Ishikawa (cell line): ENCODE data around the gene CREB3L2.

Experiments used
- CEBPB ChIP-seq: IDR thresholded peaks from 2 replicates; pipeline ENCODE4 v1.6.1; 2012
- CREB1 ChIP-seq: IDR thresholded peaks from 2 replicates; pipeline ENCODE4 v1.6.1; 2012; ENCODE audit warnings: low read depth
- EGR1 ChIP-seq: IDR thresholded peaks from 2 replicates; pipeline ENCODE4 v1.6.1; 2012
- EP300 ChIP-seq: IDR thresholded peaks from 2 replicates; pipeline ENCODE4 v1.6.1; 2012; ENCODE audit warnings: borderline replicate concordance
- FOXM1 ChIP-seq: IDR thresholded peaks from 2 replicates; pipeline ENCODE4 v1.6.1; 2012; ENCODE audit warnings: low read depth, borderline replicate concordance
- MAX ChIP-seq: IDR thresholded peaks from 2 replicates; pipeline ENCODE4 v1.6.1; 2012
- NFIC ChIP-seq: IDR thresholded peaks from 2 replicates; pipeline ENCODE4 v1.6.1; 2012
- RAD21 ChIP-seq: IDR thresholded peaks from 2 replicates; pipeline ENCODE4 v1.6.1; 2012; ENCODE audit warnings: low read depth
- TAF1 ChIP-seq: IDR thresholded peaks from 2 replicates; pipeline ENCODE4 v1.6.1; 2012; ENCODE audit warnings: low read depth, mild to moderate bottlenecking
- TCF12 ChIP-seq: IDR thresholded peaks from 2 replicates; pipeline ENCODE4 v1.6.1; 2012; ENCODE audit warnings: low read depth
- TEAD4 ChIP-seq: IDR thresholded peaks from 2 replicates; pipeline ENCODE4 v1.6.1; 2012
- YY1 ChIP-seq: IDR thresholded peaks from 2 replicates; pipeline ENCODE4 v1.6.1; 2012; ENCODE audit warnings: low read depth
- ZBTB7A ChIP-seq: IDR thresholded peaks from 2 replicates; pipeline ENCODE4 v1.6.1; 2012; ENCODE audit warnings: low read depth
- TF ChIP-seq, protein P1 (sequence below): IDR thresholded peaks from 2 replicates; pipeline ENCODE4 v1.6.1; 2012; ENCODE audit warnings: low read depth, mild to moderate bottlenecking
- TF ChIP-seq, protein P2 (sequence below): IDR thresholded peaks from 2 replicates; pipeline ENCODE4 v1.6.1; 2012

CREB3L2 gene

GRCh38 chr7:137990251-137990941, 11.5 kb downstream of the CREB3L2 start:
- TF ChIP-seq TAF1 (no peak), TEAD4 (no peak), FOXM1 (no peak), MAX (no peak), CEBPB (no peak), NFIC (no peak), EGR1 (no peak), YY1 (no peak), RAD21 (no peak), TCF12 (no peak), CREB1 (no peak), EP300 (no peak), ZBTB7A (no peak)
- TF ChIP-seq, protein P1, sequence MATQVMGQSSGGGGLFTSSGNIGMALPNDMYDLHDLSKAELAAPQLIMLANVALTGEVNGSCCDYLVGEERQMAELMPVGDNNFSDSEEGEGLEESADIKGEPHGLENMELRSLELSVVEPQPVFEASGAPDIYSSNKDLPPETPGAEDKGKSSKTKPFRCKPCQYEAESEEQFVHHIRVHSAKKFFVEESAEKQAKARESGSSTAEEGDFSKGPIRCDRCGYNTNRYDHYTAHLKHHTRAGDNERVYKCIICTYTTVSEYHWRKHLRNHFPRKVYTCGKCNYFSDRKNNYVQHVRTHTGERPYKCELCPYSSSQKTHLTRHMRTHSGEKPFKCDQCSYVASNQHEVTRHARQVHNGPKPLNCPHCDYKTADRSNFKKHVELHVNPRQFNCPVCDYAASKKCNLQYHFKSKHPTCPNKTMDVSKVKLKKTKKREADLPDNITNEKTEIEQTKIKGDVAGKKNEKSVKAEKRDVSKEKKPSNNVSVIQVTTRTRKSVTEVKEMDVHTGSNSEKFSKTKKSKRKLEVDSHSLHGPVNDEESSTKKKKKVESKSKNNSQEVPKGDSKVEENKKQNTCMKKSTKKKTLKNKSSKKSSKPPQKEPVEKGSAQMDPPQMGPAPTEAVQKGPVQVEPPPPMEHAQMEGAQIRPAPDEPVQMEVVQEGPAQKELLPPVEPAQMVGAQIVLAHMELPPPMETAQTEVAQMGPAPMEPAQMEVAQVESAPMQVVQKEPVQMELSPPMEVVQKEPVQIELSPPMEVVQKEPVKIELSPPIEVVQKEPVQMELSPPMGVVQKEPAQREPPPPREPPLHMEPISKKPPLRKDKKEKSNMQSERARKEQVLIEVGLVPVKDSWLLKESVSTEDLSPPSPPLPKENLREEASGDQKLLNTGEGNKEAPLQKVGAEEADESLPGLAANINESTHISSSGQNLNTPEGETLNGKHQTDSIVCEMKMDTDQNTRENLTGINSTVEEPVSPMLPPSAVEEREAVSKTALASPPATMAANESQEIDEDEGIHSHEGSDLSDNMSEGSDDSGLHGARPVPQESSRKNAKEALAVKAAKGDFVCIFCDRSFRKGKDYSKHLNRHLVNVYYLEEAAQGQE = no peak
- TF ChIP-seq, protein P2, sequence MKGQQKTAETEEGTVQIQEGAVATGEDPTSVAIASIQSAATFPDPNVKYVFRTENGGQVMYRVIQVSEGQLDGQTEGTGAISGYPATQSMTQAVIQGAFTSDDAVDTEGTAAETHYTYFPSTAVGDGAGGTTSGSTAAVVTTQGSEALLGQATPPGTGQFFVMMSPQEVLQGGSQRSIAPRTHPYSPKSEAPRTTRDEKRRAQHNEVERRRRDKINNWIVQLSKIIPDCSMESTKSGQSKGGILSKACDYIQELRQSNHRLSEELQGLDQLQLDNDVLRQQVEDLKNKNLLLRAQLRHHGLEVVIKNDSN = no peak

- no peak for TF ChIP-seq EP300
- TF ChIP-seq CREB1 = no peak
- no peak for TF ChIP-seq EGR1
- no peak for TF ChIP-seq TCF12
- TF ChIP-seq RAD21 = no peak
- no peak for TF ChIP-seq FOXM1
- TF ChIP-seq MAX = no peak
- no peak for TF ChIP-seq NFIC
- TF ChIP-seq, protein P2 = no peak
- TF ChIP-seq, protein P1 = no peak
- no peak for TF ChIP-seq TAF1
These were observed 12.3 kb downstream of the CREB3L2 start for GRCh38 chr7:137989590-137989989.

DNA sequence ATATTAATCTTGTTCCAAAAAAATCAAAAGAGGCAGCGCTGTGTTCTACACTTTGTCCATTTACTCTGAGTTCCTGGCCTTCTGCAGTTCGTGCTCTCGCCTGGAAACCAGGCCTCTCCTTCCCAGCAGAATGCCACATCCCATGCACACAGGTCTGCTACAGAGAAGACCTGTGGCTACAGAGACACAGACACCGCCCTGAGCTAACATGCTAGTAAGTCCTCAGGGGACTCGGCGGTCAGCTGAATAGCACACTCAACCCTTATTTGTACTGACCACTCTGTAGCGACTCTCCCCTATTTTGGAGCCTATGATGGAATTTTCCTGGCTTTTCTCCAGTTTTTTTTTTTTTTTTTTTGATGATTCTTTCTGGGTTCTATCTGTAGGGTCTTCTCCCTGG, 12.8 kb downstream of the CREB3L2 start:
- TF ChIP-seq, protein P2 = no peak
- TF ChIP-seq TEAD4 (no peak), CEBPB (no peak), TAF1 (no peak), FOXM1 (no peak), YY1 (no peak), EGR1 (no peak), ZBTB7A (no peak), NFIC (no peak), TCF12 (no peak), RAD21 (no peak), MAX (no peak), CREB1 (no peak), EP300 (no peak)
- TF ChIP-seq, protein P1 = no peak

GRCh38 chr7:137987968-137988367, 13.9 kb downstream of the CREB3L2 start:
- TF ChIP-seq TAF1 = no peak
- TF ChIP-seq EGR1 = no peak
- TF ChIP-seq CEBPB = no peak
- TF ChIP-seq TEAD4 = no peak
- TF ChIP-seq, protein P2 = no peak
- TF ChIP-seq, protein P1 = no peak
- TF ChIP-seq CREB1 = no peak
- no peak for TF ChIP-seq NFIC
- TF ChIP-seq RAD21 = no peak
- no peak for TF ChIP-seq TCF12
- TF ChIP-seq FOXM1 = no peak
- no peak for TF ChIP-seq EP300
- no peak for TF ChIP-seq YY1
